Caco-2 (cell line): Measurements from ENCODE around the gene P2RY1. TPM values are rescaled to one million over a fixed set of nuclear protein-coding genes. Genes with fewer than 3 reads are reported as not detected.

ENCODE experiments used
- BruUV-seq: library from RNA; stranded (reverse); fragments of 400-500 nt; replicated peaks from 2 replicates; lab custom pipeline; 2021; lab: Mats Ljungman, UMichigan
- CTCF ChIA-PET: fragments of 300-600 bp; sonication (Branson Sonifier 250); formaldehyde crosslinking; loops from one replicate; lab custom pipeline; 2022; ENCODE audit warnings: antibody characterized with exemption; lab: Charles Lee
- POLR2A ChIA-PET: fragments of 300-600 bp; sonication (Branson Sonifier 250); formaldehyde crosslinking; loops from one replicate; lab custom pipeline; 2022; ENCODE audit warnings: antibody characterized with exemption; lab: Charles Lee
- DNase-seq, 2 experiments: peaks; one replicate each; pipeline versions ENCODE4 v3.0.0 to v3.0.0-alpha.2; 2020 to 2022
- H3K27me3 ChIP-seq: replicated peaks from 2 replicates; pipeline ENCODE4 v1.6.0; 2011; ENCODE audit warnings: low read length; ENCODE audit not compliant: control insufficient read depth, insufficient read depth
- H3K36me3 ChIP-seq: 2 replicates; pipeline ENCODE4 v1.5.1; 2011; ENCODE audit warnings: low read length; ENCODE audit not compliant: control insufficient read depth, insufficient read depth
- H3K4me1 ChIP-seq: fragments of 250-450 bp; sonication (Bioruptor Pico); 2 replicates; pipeline ENCODE4 v1.5.1; 2020; ENCODE audit warnings: mild to moderate bottlenecking
- H3K4me3 ChIP-seq: 2 replicates; pipeline ENCODE4 v1.5.1; 2011; ENCODE audit warnings: low read depth, mild to moderate bottlenecking, control low read depth, low read length
- H3K9me3 ChIP-seq: fragments of 250-450 bp; sonication (Bioruptor Pico); 2 replicates; pipeline ENCODE4 v1.5.1; 2020; ENCODE audit warnings: mild to moderate bottlenecking, moderate library complexity
- H3K27ac Mint-ChIP-seq: one replicate; pipeline ENCODE4 v1.8.0; 2022; ENCODE audit warnings: mixed read lengths; ENCODE audit not compliant: unreplicated experiment
- H3K27me3 Mint-ChIP-seq: one replicate; pipeline ENCODE4 v1.8.0; 2022; ENCODE audit warnings: mixed read lengths; ENCODE audit not compliant: insufficient read depth, unreplicated experiment
- H3K36me3 Mint-ChIP-seq: one replicate; pipeline ENCODE4 v1.8.0; 2022; ENCODE audit warnings: mild to moderate bottlenecking, mixed read lengths; ENCODE audit not compliant: insufficient read depth, unreplicated experiment
- H3K4me1 Mint-ChIP-seq: one replicate; pipeline ENCODE4 v1.8.0; 2022; ENCODE audit warnings: low read depth, mixed read lengths; ENCODE audit not compliant: unreplicated experiment
- H3K4me3 Mint-ChIP-seq: one replicate; pipeline ENCODE4 v1.8.0; 2022; ENCODE audit warnings: mild to moderate bottlenecking, moderate library complexity, mixed read lengths; ENCODE audit not compliant: unreplicated experiment
- H3K9me3 Mint-ChIP-seq: one replicate; pipeline ENCODE4 v1.8.0; 2022; ENCODE audit warnings: mixed read lengths; ENCODE audit not compliant: unreplicated experiment
- intact Hi-C: fragments of 100-400 bp; cut with micrococcal nuclease; formaldehyde crosslinking; loops from one replicate; pipeline ENCODE4 v1.10.0; 2022; ENCODE audit not compliant: unreplicated experiment
- total RNA-seq: library from RNA; stranded (reverse); gene quantifications from 2 replicates; pipeline ENCODE4 v1.2.3, GENCODE V29; 2022
- TF ChIP-seq, protein P1 (sequence below), 2 experiments: fragments of 200-600 bp in 1 of 2; IDR thresholded peaks; 1 replicate in 1 of 2; 2 replicates in 1 of 2; pipeline versions ENCODE4 v1.5.1 to v1.8.0; 2011 to 2022; ENCODE audit warnings: antibody characterized with exemption in 1 of 2, control low read depth in 1 of 2, inconsistent platforms in 1 of 2, low read depth in 1 of 2, low read length in 1 of 2, mild to moderate bottlenecking in 1 of 2, moderate library complexity in 1 of 2; ENCODE audit not compliant: insufficient read depth in 1 of 2, severe bottlenecking in 1 of 2, unreplicated experiment in 1 of 2

Gene P2RY1
- total RNA-seq, 1 experiment from 2014 or later, result 6.0 TPM

DNA sequence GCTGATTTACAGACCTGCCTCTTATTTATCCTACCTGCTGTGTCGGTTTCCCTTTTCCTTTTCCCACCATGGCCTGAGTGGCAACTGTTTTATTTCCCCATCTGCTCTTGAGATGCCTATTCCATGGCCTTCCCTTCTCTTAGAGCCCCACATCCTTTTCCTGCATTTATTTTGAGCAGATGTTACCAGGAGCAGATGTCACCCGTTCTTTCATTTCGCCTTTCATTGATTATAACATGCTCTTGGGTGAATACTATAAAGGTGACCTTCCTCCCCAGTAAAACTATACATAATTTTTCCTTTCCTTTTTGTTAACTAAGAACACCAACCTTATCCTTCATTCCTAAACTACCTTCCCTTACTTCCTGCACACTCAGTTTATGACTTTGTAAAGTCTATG, 8.5 kb upstream of the P2RY1 start:
- Histone ChIP-seq H3K9me3 (no peaks in the 10 kb centered on the region), H3K4me3 (no peak overlapping the region), H3K36me3 (no peaks in the 10 kb centered on the region), H3K4me1 (peaks cover 23% of the 10 kb centered on the region), H3K27me3 (no peaks in the 10 kb centered on the region)
- intact Hi-C loops, result no loop called here
- Mint-ChIP-seq H3K9me3 (no peaks in the 10 kb centered on the region), H3K4me3 (no peak overlapping the region), H3K27ac (no peak overlapping the region), H3K27me3 (no peaks in the 10 kb centered on the region), H3K36me3 (no peaks in the 10 kb centered on the region), H3K4me1 (peaks cover 13% of the 10 kb centered on the region)
- DNase-seq, result no peak
- TF ChIP-seq, protein P1, sequence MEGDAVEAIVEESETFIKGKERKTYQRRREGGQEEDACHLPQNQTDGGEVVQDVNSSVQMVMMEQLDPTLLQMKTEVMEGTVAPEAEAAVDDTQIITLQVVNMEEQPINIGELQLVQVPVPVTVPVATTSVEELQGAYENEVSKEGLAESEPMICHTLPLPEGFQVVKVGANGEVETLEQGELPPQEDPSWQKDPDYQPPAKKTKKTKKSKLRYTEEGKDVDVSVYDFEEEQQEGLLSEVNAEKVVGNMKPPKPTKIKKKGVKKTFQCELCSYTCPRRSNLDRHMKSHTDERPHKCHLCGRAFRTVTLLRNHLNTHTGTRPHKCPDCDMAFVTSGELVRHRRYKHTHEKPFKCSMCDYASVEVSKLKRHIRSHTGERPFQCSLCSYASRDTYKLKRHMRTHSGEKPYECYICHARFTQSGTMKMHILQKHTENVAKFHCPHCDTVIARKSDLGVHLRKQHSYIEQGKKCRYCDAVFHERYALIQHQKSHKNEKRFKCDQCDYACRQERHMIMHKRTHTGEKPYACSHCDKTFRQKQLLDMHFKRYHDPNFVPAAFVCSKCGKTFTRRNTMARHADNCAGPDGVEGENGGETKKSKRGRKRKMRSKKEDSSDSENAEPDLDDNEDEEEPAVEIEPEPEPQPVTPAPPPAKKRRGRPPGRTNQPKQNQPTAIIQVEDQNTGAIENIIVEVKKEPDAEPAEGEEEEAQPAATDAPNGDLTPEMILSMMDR (IDR thresholded peaks at IDR 0.05; ENCODE audit: insufficient read depth in 1 of 2, low read depth in 1 of 2, low read length in 1 of 2, severe bottlenecking in 1 of 2, unreplicated experiment in 1 of 2), result no peak
- ChIA-PET POLR2A (no interaction called here), CTCF (no interaction called here)
- BruUV-seq, result no TSS peak

DNA sequence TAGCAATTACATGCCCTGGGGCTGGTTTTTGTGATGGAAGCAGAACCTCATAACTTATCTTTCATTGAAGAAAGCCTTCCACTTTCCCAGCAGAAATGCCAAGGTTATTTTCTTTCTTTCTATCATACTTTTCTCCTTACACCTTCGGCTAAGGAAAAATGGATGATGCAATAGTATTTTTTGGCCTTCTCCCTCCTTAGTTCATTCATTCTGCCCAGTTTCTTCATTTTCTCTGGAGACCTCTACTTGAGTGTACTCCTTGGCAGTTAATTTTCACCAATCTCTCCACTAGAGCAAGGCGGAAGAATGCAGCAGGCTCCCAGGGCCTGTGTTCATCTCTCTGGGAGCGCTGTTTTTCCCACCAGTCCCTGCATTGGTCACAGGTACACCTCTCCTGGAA, 7.6 kb upstream of the P2RY1 start:
- Histone ChIP-seq H3K27me3 (no peaks in the 10 kb centered on the region), H3K36me3 (no peaks in the 10 kb centered on the region), H3K4me1 (peaks cover 23% of the 10 kb centered on the region), H3K9me3 (no peaks in the 10 kb centered on the region), H3K4me3 (no peak overlapping the region)
- H3K4me1 Mint-ChIP-seq, result peaks cover 13% of the 10 kb centered on the region
- H3K36me3 Mint-ChIP-seq, result no peaks in the 10 kb centered on the region
- H3K4me3 Mint-ChIP-seq, result no peak overlapping the region
- H3K9me3 Mint-ChIP-seq, result no peaks in the 10 kb centered on the region
- BruUV-seq, result no TSS peak
- no peak for DNase-seq
- H3K27me3 Mint-ChIP-seq, result no peaks in the 10 kb centered on the region
- no peak overlapping the region for H3K27ac Mint-ChIP-seq
- intact Hi-C loops, result no loop called here
- ChIA-PET POLR2A (no interaction called here), CTCF (no interaction called here)
- TF ChIP-seq, protein P1 (IDR thresholded peaks at IDR 0.05; ENCODE audit: insufficient read depth in 1 of 2, low read depth in 1 of 2, low read length in 1 of 2, severe bottlenecking in 1 of 2, unreplicated experiment in 1 of 2), result no peak

DNA sequence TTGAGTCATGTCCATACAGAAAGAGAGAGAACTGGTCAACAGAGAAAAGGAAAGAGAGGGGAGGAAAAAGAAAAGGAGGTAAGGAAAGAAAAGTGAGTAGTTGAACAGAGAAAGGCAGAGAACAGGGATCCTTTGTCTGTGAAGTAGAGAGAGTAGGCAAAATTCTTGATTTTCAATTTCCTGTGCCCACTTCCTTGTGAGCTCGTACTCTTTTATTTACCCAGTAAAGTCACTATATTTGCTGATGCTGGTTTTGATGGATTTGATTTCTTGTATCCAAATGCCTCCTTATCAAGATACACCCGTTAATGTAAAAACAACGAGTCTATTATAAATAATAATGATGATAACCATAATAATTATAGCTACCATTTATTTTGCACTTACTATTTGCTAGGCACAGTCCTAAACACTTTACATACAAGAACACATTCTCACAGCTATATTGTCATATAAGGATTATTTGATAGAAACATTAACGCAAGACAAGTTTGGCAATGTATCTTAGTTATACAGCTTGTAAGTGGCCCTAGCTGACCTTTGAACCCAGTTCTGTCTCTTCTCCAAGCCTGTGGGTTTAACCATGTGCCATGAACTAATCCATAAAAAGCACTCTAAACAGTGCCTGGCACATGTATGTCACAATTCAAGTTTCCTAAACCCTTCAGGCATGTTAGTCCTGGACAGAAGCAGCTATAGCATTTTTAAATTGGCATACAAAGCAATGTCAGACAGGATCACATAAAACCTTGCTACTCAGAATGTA, 6.7 kb upstream of the P2RY1 start:
- Histone ChIP-seq H3K27me3 (no peaks in the 10 kb centered on the region), H3K4me3 (no peak overlapping the region), H3K4me1 (peaks cover 19% of the 10 kb centered on the region), H3K36me3 (no peaks in the 10 kb centered on the region), H3K9me3 (no peaks in the 10 kb centered on the region)
- no peak overlapping the region for H3K4me3 Mint-ChIP-seq
- ChIA-PET CTCF (no interaction called here), POLR2A (no interaction called here)
- H3K27ac Mint-ChIP-seq, result no peak overlapping the region
- intact Hi-C loops, result no loop called here
- BruUV-seq, result no TSS peak
- DNase-seq, result no peak
- H3K27me3 Mint-ChIP-seq, result no peaks in the 10 kb centered on the region
- TF ChIP-seq, protein P1 (IDR thresholded peaks at IDR 0.05; ENCODE audit: insufficient read depth in 1 of 2, low read depth in 1 of 2, low read length in 1 of 2, severe bottlenecking in 1 of 2, unreplicated experiment in 1 of 2), result no peak
- peaks cover 13% of the 10 kb centered on the region for H3K4me1 Mint-ChIP-seq
- H3K36me3 Mint-ChIP-seq, result no peaks in the 10 kb centered on the region
- no peaks in the 10 kb centered on the region for H3K9me3 Mint-ChIP-seq
